Muscle of leg (tissue), 11 donors: ENCODE measurements around the gene SIK3. TPM values are rescaled to one million over a fixed set of nuclear protein-coding genes. Genes with fewer than 3 reads are reported as not detected.

Experiments
- DNase-seq: peaks from one replicate; pipeline ENCODE4 v3.0.0; 2013
- H3K27ac ChIP-seq: one replicate; pipeline ENCODE4 v1.5.1; 2013; ENCODE audit warnings: mild to moderate bottlenecking, low read length, control low read depth
- H3K27me3 ChIP-seq: one replicate; pipeline ENCODE4 v1.6.1; 2013; ENCODE audit warnings: low read length; ENCODE audit not compliant: control insufficient read depth, insufficient read depth
- H3K36me3 ChIP-seq: one replicate; pipeline ENCODE4 v1.6.1; 2013; ENCODE audit warnings: low read length; ENCODE audit not compliant: control insufficient read depth, insufficient read depth
- H3K4me1 ChIP-seq: one replicate; pipeline ENCODE4 v1.6.1; 2013; ENCODE audit warnings: low read length; ENCODE audit not compliant: control insufficient read depth, insufficient read depth
- H3K4me3 ChIP-seq: one replicate; pipeline ENCODE4 v1.5.1; 2013; ENCODE audit warnings: low read length, control low read depth
- H3K9me3 ChIP-seq: replicated peaks from 2 replicates; pipeline ENCODE4 v1.6.1; 2013; ENCODE audit warnings: low read depth, low read length; ENCODE audit not compliant: control insufficient read depth
- WGBS: methylation state at CpG from one replicate; pipeline ENCODE4 v1.1.5; 2013; ENCODE audit warnings: missing lambda C conversion rate; ENCODE audit not compliant: insufficient coverage; 5-methylcytosine and 5-hydroxymethylcytosine counted together
- polyA plus RNA-seq, 8 donors: library from polyadenylated mRNA; unstranded; fragments of 120-200 nt; gene quantifications; one replicate each; pipeline versions ENCODE4 v1.2.1 to v1.2.3, GENCODE V29; 2013; ENCODE audit warnings: inconsistent platforms in 1 of 8, low replicate concordance in 1 of 8; ENCODE audit not compliant: insufficient read length in 8 of 8, insufficient read depth in 1 of 8
- total RNA-seq: library from RNA; stranded (reverse); fragments of 120-200 nt; gene quantifications from one replicate; pipeline ENCODE4 v1.2.4, GENCODE V29; 2013

The SIK3 gene
- total and polyA plus RNA-seq, 9 donors: 20.0 to 35.0 (median 29.5) TPM

- no peak overlapping the region for H3K27ac ChIP-seq
- 85% methylated on average over 2 of the region's 3 CpGs for WGBS
- peaks cover 75% of the 10 kb centered on the region for H3K36me3 ChIP-seq
- H3K27me3 ChIP-seq: no peaks in the 10 kb centered on the region
- H3K4me3 ChIP-seq: no peak overlapping the region
- DNase-seq: no peak
- peaks cover 2% of the 10 kb centered on the region for H3K4me1 ChIP-seq
- no peaks in the 10 kb centered on the region for H3K9me3 ChIP-seq
Observed at GRCh38 chr11:116862951-116863350, 235.3 kb downstream of the SIK3 start.

GRCh38 chr11:116862185-116862584 is 236.0 kb downstream of the SIK3 start:
- Histone ChIP-seq H3K36me3 (peaks cover 74% of the 10 kb centered on the region), H3K4me3 (no peak overlapping the region), H3K27ac (no peak overlapping the region), H3K9me3 (no peaks in the 10 kb centered on the region), H3K4me1 (no peaks in the 10 kb centered on the region), H3K27me3 (no peaks in the 10 kb centered on the region)
- DNase-seq: no peak
- no CpG with 5 or more reads among the region's 3 CpGs for WGBS

- WGBS: no CpG with 5 or more reads among the region's 1 CpG
- no peaks in the 10 kb centered on the region for H3K9me3 ChIP-seq
- no peak overlapping the region for H3K27ac ChIP-seq
- H3K36me3 ChIP-seq: peaks cover 71% of the 10 kb centered on the region
- no peaks in the 10 kb centered on the region for H3K27me3 ChIP-seq
- DNase-seq: no peak
- no peaks in the 10 kb centered on the region for H3K4me1 ChIP-seq
- H3K4me3 ChIP-seq: no peak overlapping the region
Observed at GRCh38 chr11:116861539-116861938, 236.7 kb downstream of the SIK3 start.

GRCh38 chr11:116860303-116860702 is 237.9 kb downstream of the SIK3 start:
- no peak overlapping the region for H3K4me3 ChIP-seq
- 100% methylated on average over 2 of the region's 6 CpGs for WGBS
- no peak overlapping the region for H3K27ac ChIP-seq
- peaks cover 66% of the 10 kb centered on the region for H3K36me3 ChIP-seq
- H3K27me3 ChIP-seq: no peaks in the 10 kb centered on the region
- no peak for DNase-seq
- no peaks in the 10 kb centered on the region for H3K9me3 ChIP-seq
- no peaks in the 10 kb centered on the region for H3K4me1 ChIP-seq

- no peaks in the 10 kb centered on the region for H3K27me3 ChIP-seq
- H3K4me3 ChIP-seq: no peak overlapping the region
- H3K9me3 ChIP-seq: no peaks in the 10 kb centered on the region
- no peak overlapping the region for H3K27ac ChIP-seq
- WGBS: 96% methylated on average over 8 of the region's 8 CpGs
- H3K36me3 ChIP-seq: peaks cover 65% of the 10 kb centered on the region
- DNase-seq: no peak
- H3K4me1 ChIP-seq: no peaks in the 10 kb centered on the region
Observed at GRCh38 chr11:116859175-116859574, 239.1 kb downstream of the SIK3 start.

- H3K36me3 ChIP-seq: peaks cover 62% of the 10 kb centered on the region
Observed at GRCh38 chr11:116857936-116858335, 240.3 kb downstream of the SIK3 start.

GRCh38 chr11:116857316-116857715 is 240.9 kb downstream of the SIK3 start:
- no CpG with 5 or more reads among the region's 2 CpGs for WGBS
- Histone ChIP-seq H3K36me3 (peaks cover 57% of the 10 kb centered on the region), H3K4me1 (peaks cover 3% of the 10 kb centered on the region), H3K9me3 (no peaks in the 10 kb centered on the region), H3K27me3 (no peaks in the 10 kb centered on the region), H3K4me3 (no peak overlapping the region), H3K27ac (no peak overlapping the region)
- DNase-seq: no peak

More at GRCh38 chr11:116857936-116858335, 240.3 kb downstream of the SIK3 start:
- no peaks in the 10 kb centered on the region for H3K27me3 ChIP-seq
- no peaks in the 10 kb centered on the region for H3K4me1 ChIP-seq
- no peak for DNase-seq
- H3K4me3 ChIP-seq: no peak overlapping the region
- no peak overlapping the region for H3K27ac ChIP-seq
- 97% methylated on average over 6 of the region's 7 CpGs for WGBS
- no peaks in the 10 kb centered on the region for H3K9me3 ChIP-seq

GRCh38 chr11:116856423-116856822 is 241.8 kb downstream of the SIK3 start:
- Histone ChIP-seq H3K4me1 (peaks cover 9% of the 10 kb centered on the region), H3K4me3 (no peak overlapping the region), H3K9me3 (no peaks in the 10 kb centered on the region), H3K27ac (no peak overlapping the region), H3K36me3 (peaks cover 53% of the 10 kb centered on the region), H3K27me3 (no peaks in the 10 kb centered on the region)
- 90% methylated on average over 5 of the region's 5 CpGs for WGBS
- DNase-seq: no peak

GRCh38 chr11:116855413-116855812 is 242.8 kb downstream of the SIK3 start:
- Histone ChIP-seq H3K4me3 (no peak overlapping the region), H3K27me3 (no peaks in the 10 kb centered on the region), H3K27ac (no peak overlapping the region), H3K9me3 (no peaks in the 10 kb centered on the region), H3K36me3 (peaks cover 46% of the 10 kb centered on the region), H3K4me1 (peaks cover 10% of the 10 kb centered on the region)
- DNase-seq: no peak
- 91% methylated on average over 1 of the region's 7 CpGs for WGBS

- Histone ChIP-seq H3K9me3 (no peaks in the 10 kb centered on the region), H3K27me3 (no peaks in the 10 kb centered on the region), H3K4me3 (no peak overlapping the region), H3K4me1 (peaks cover 10% of the 10 kb centered on the region), H3K36me3 (peaks cover 47% of the 10 kb centered on the region), H3K27ac (no peak overlapping the region)
- no peak for DNase-seq
- 90% methylated on average over 4 of the region's 6 CpGs for WGBS
Observed at GRCh38 chr11:116853461-116854073, 244.7 kb downstream of the SIK3 start.
